K562 treated with DMSO at 1 percent for 24 hours (cell line): Measurements from ENCODE around the gene ZNF610. TPM values are rescaled to one million over a fixed set of nuclear protein-coding genes. Genes with fewer than 3 reads are reported as not detected.

Experiments used
- total RNA-seq: library from RNA; unstranded; fragments of 300-600 nt; gene quantifications from 2 replicates; pipeline ENCODE4 v1.2.3, GENCODE V29; 2022; ENCODE audit warnings: low read depth; ENCODE audit not compliant: insufficient read depth

Gene ZNF610
- not detected in 2 replicates for total RNA-seq

GRCh38 chr19:52336117-52336790 lies at the start of gene ZNF610:
Gene ZNF610 (plus strand): TSS chr19:52336243. CDS start chr19:52349173, 12,930 bp downstream.

GRCh38 chr19:52296773-52297600 lies 39.1 kb upstream of the ZNF610 start, which contains the start of gene ZNF480:
Gene ZNF480 (plus strand): TSS chr19:52297169. CDS start chr19:52300413, 3,244 bp downstream.

GRCh38 chr19:52369559-52370340 lies 33.7 kb downstream of the ZNF610 start, which contains the start of gene ZNF880:
Gene ZNF880 (plus strand): TSS chr19:52369923. CDS start chr19:52369966, 43 bp downstream.

GRCh38 chr19:52397310-52398080 lies 61.5 kb downstream of the ZNF610 start, which contains the start of gene ZNF528:
Gene ZNF528 (plus strand): TSS chr19:52397849. CDS start chr19:52402014, 4,165 bp downstream.

Other genes with a start within 250 kb of the ZNF610 start
- 3.5 and 4.8 TPM in 2 replicates for gene ZNF841, start 240.5 kb upstream of the ZNF610 start, total RNA-seq
- gene ZNF616, start 196.3 kb upstream of the ZNF610 start, total RNA-seq, result 5.3 and 5.9 TPM in 2 replicates
- 0.54 and 0.94 TPM in 2 replicates for gene ZNF836, start 164.6 kb upstream of the ZNF610 start, total RNA-seq
- gene PPP2R1A, start 146.2 kb upstream of the ZNF610 start, total RNA-seq, result 143 and 145 TPM in 2 replicates
- 2.9 and 4.0 TPM in 2 replicates for gene ZNF766, start 66.7 kb upstream of the ZNF610 start, total RNA-seq
- gene ZNF480, start 39.1 kb upstream of the ZNF610 start, total RNA-seq, result 2.6 and 6.0 TPM in 2 replicates
- not detected in 2 replicates for gene ZNF880, start 33.7 kb downstream of the ZNF610 start, total RNA-seq
- 0.82 and 0.93 TPM in 2 replicates for gene ZNF528, start 61.6 kb downstream of the ZNF610 start, total RNA-seq
- gene ZNF534, start 92.9 kb downstream of the ZNF610 start, total RNA-seq, result 0.50 TPM in 1 of 2 replicates, not detected in the other
- gene ZNF578, start 117.3 kb downstream of the ZNF610 start, total RNA-seq, result not detected in 2 replicates
- gene ZNF808, start 191.4 kb downstream of the ZNF610 start, total RNA-seq, result 1.3 and 1.6 TPM in 2 replicates
- 4.4 and 4.7 TPM in 2 replicates for gene ZNF701, start 234.0 kb downstream of the ZNF610 start, total RNA-seq